Measurements from ENCODE around the gene GRIA3.

Gene GRIA3

GRCh38 chrX:123215397-123216089, 31.5 kb downstream of the GRIA3 start:
- no peaks in the 10 kb centered on the region for H3K4me1 Mint-ChIP-seq
- TF ChIP-seq CTCF (IDR thresholded peaks at IDR 0.05) = no peak
- peaks cover 24% of the 10 kb centered on the region for H3K9me3 Mint-ChIP-seq
- H3K36me3 Mint-ChIP-seq (ENCODE audit: low read depth) = peaks cover 21% of the 10 kb centered on the region
- H3K4me3 Mint-ChIP-seq = no peak overlapping the region
- H3K27ac Mint-ChIP-seq = no peak overlapping the region
- DNase-seq = no peak
- H3K27me3 Mint-ChIP-seq (ENCODE audit: low read depth, poor library complexity) = no peaks in the 10 kb centered on the region

- no peaks in the 10 kb centered on the region for H3K4me1 Mint-ChIP-seq
- peaks cover 25% of the 10 kb centered on the region for H3K9me3 Mint-ChIP-seq
- H3K36me3 Mint-ChIP-seq (ENCODE audit: low read depth) = peaks cover 25% of the 10 kb centered on the region
- no peak for TF ChIP-seq CTCF (IDR thresholded peaks at IDR 0.05)
- no peaks in the 10 kb centered on the region for H3K27me3 Mint-ChIP-seq (ENCODE audit: low read depth, poor library complexity)
- peak overlapping the region; percentile 31 for H3K27ac Mint-ChIP-seq
- DNase-seq = no peak
- H3K4me3 Mint-ChIP-seq = no peak overlapping the region
Observed at GRCh38 chrX:123217077-123217476, 33.0 kb downstream of the GRIA3 start.

- H3K27ac Mint-ChIP-seq = no peak overlapping the region
- H3K4me1 Mint-ChIP-seq = no peaks in the 10 kb centered on the region
- no peak for TF ChIP-seq CTCF (IDR thresholded peaks at IDR 0.05)
- peaks cover 25% of the 10 kb centered on the region for H3K9me3 Mint-ChIP-seq
- H3K4me3 Mint-ChIP-seq = no peak overlapping the region
- DNase-seq = no peak
- H3K36me3 Mint-ChIP-seq (ENCODE audit: low read depth) = peaks cover 27% of the 10 kb centered on the region
- H3K27me3 Mint-ChIP-seq (ENCODE audit: low read depth, poor library complexity) = no peaks in the 10 kb centered on the region
Observed at GRCh38 chrX:123217728-123218127, 33.6 kb downstream of the GRIA3 start.

- H3K27me3 Mint-ChIP-seq (ENCODE audit: low read depth, poor library complexity) = no peaks in the 10 kb centered on the region
- peaks cover 29% of the 10 kb centered on the region for H3K9me3 Mint-ChIP-seq
- H3K27ac Mint-ChIP-seq = no peak overlapping the region
- peaks cover 43% of the 10 kb centered on the region for H3K36me3 Mint-ChIP-seq (ENCODE audit: low read depth)
- H3K4me3 Mint-ChIP-seq = no peak overlapping the region
- no peak for TF ChIP-seq CTCF (IDR thresholded peaks at IDR 0.05)
- H3K4me1 Mint-ChIP-seq = no peaks in the 10 kb centered on the region
- DNase-seq = no peak
Observed at GRCh38 chrX:123219916-123220315, 35.8 kb downstream of the GRIA3 start.

- H3K27me3 Mint-ChIP-seq (ENCODE audit: low read depth, poor library complexity) = no peaks in the 10 kb centered on the region
- H3K4me3 Mint-ChIP-seq = no peak overlapping the region
- no peak for DNase-seq
- no peak overlapping the region for H3K27ac Mint-ChIP-seq
- peaks cover 38% of the 10 kb centered on the region for H3K36me3 Mint-ChIP-seq (ENCODE audit: low read depth)
- H3K4me1 Mint-ChIP-seq = no peaks in the 10 kb centered on the region
- no peak for TF ChIP-seq CTCF (IDR thresholded peaks at IDR 0.05)
- peaks cover 12% of the 10 kb centered on the region for H3K9me3 Mint-ChIP-seq
Observed at GRCh38 chrX:123222920-123223319, 38.8 kb downstream of the GRIA3 start.

GRCh38 chrX:123223409-123223808, 39.3 kb downstream of the GRIA3 start:
- no peak for DNase-seq
- Mint-ChIP-seq H3K4me1 (no peaks in the 10 kb centered on the region), H3K4me3 (no peak overlapping the region), H3K9me3 (peaks cover 13% of the 10 kb centered on the region), H3K36me3 (ENCODE audit: low read depth) (peaks cover 40% of the 10 kb centered on the region), H3K27ac (no peak overlapping the region), H3K27me3 (ENCODE audit: low read depth, poor library complexity) (no peaks in the 10 kb centered on the region)
- no peak for TF ChIP-seq CTCF (IDR thresholded peaks at IDR 0.05)
